Frontal cortex (tissue), 4 donors: ENCODE data around the gene CDKN1A. TPM values are rescaled to one million over a fixed set of nuclear protein-coding genes. Genes with fewer than 3 reads are reported as not detected.
"Not testable (repeated sequence)": the region's sequence is repeated elsewhere in the genome, so short reads cannot be mapped to it uniquely, and the experiment has no call there.

Source experiments
- DNase-seq, 2 donors: peaks; one replicate each; pipeline ENCODE4 v3.0.0; 2012; ENCODE audit warnings: low spot score in 2 of 2
- FAIRE-seq: peaks from 2 replicates; lab custom pipeline; 2012; peaks lifted over from hg19 to GRCh38; lab: Jason Lieb, UNC
- total RNA-seq: library from RNA; depleted of rRNA; stranded (reverse); fragments of >200 nt; gene quantifications from one replicate; pipeline ENCODE4 v1.2.3, GENCODE V29; 2014
- donor health status: control.
- donor health status: control.
- donor health status: control.

The CDKN1A gene
- total RNA-seq, 1 donor from 2014 or later, result 2.0 TPM

GRCh38 chr6:36654469-36654868 lies 24.0 kb upstream of the CDKN1A start:
- not testable (repeated sequence) for FAIRE-seq, DNase-seq

DNA sequence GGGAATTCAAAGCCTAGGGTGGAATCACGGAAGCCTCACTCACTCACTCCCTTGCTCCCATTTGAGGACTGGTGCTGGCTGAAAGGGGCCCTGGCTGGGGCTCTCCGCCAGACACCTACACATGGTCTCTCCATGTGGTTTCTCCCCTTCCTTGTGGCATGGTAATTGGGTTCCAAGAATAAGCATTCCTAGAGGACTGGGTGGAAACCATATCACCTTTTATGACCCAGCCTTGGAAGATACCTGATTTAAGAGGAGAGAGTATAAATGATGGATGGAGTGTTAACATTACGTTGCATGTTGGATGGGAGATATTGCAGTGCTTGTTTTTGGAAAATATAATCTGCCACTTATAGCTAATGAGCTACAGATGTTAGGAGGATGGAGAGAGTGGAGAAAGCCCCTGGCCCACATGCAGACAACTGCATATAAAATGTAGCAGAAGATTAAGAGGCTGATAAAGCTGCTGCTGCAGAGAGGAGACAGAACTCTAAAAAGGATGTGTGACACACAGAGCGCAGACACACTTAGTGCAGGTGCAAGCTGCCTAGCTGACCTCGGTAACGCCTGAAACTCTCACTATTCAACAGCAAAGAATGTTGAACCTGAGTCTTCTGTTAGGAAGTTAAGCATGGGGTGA lies 23.3 kb upstream of the CDKN1A start:
- DNase-seq (no peak), FAIRE-seq (no peak)

GRCh38 chr6:36656441-36656840 lies 22.1 kb upstream of the CDKN1A start:
- DNase-seq (no peak), FAIRE-seq (no peak)

DNA sequence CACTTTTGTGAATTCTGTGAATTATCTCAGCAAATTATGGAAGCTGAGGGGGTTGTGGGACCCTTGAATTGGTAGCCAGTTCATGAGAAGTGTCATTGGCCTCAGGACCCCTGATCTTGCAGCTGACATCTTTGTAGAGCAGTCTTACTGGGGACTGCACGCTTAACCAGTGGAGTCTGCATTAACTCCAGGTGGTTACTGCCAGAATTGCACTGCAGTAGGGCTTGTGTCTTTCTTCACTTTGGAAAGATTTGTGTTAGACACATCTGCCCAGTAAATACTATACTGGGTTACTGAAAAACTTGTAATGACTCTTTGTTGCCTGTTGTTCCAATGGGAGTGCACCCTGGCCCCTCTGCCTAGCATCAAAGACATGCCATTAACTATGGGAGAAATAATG lies 21.2 kb upstream of the CDKN1A start:
- DNase-seq (no peak), FAIRE-seq (no peak)

- no peak for DNase-seq
- no peak for FAIRE-seq
These were observed 20.5 kb upstream of the CDKN1A start for GRCh38 chr6:36657942-36658544.

- no peak for FAIRE-seq
These were observed 19.2 kb upstream of the CDKN1A start for GRCh38 chr6:36659271-36659670.

GRCh38 chr6:36660771-36661471 lies 17.6 kb upstream of the CDKN1A start:
- no peak for FAIRE-seq
- peak in 1 of 2 donors; percentile 73 for DNase-seq

More at GRCh38 chr6:36659271-36659670, 19.2 kb upstream of the CDKN1A start:
- DNase-seq, result no peak

DNA sequence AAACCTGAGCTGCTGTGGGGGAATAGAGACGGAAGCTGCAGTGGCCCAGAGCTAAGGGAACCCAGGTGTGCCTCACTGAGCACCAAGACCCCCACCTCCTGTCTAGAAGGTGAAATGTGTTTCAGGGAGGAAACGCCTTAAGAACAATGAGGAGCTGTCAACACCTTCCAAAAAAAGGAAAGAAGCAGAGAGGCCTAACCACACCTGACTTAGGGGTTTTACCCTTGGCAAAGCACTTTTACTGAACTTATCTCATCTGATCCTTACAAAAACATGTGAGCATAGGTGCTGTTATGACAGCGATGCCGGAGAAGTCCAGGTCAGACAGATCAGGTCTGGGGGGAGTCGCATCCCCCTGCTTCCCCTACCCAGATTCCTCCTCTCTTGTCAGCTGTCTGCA lies 16.1 kb upstream of the CDKN1A start:
- no peak for FAIRE-seq

GRCh38 chr6:36662827-36663256 lies 15.7 kb upstream of the CDKN1A start:
- FAIRE-seq, result no peak
- no peak for DNase-seq

More for the DNA sequence above, 16.1 kb upstream of the CDKN1A start:
- DNase-seq, result no peak

DNA sequence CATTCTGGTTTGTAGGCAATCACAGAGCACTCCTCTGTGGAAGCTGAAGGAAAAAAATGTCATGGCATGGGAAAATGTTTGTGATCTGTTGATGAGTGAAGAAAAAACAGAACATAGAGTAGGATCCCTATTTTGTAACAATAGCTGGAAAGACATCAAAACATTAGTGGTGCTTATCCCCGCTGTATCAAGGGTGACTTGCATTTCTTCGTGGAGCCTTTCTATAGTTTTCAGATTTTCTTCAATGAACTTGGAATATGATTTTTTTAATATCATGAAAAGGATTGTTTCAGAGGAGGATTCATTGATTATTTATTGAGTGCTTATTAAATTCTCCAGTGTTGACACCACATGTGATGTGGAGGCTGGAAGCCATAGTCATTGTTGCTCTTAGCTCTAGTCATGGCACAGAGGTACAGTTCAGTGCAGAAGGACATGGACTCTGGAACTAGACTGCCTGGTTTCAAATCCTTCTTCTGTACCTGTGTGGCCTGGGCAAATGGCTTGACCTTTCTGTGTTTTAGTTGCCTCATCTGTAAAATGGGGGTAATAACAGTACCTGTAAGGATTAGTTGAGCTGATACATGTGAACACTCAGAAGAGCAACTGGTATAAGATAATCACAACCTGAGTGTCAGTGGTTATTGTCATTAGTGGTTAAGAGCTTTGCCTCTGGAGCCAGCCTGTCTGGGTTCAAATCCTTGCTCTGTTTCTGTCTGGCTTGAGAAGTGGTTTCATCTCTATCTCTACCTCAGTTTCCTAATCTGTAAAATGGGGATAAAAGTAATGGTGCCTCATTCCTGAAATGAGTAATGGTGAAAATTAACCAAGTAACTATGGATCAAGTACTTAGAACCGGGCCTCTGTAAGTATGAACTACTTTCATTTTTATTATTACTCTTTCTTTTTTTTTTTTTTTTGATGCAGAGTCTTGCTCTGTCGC lies 14.7 kb upstream of the CDKN1A start:
- DNase-seq (no peak), FAIRE-seq (no peak)

DNA sequence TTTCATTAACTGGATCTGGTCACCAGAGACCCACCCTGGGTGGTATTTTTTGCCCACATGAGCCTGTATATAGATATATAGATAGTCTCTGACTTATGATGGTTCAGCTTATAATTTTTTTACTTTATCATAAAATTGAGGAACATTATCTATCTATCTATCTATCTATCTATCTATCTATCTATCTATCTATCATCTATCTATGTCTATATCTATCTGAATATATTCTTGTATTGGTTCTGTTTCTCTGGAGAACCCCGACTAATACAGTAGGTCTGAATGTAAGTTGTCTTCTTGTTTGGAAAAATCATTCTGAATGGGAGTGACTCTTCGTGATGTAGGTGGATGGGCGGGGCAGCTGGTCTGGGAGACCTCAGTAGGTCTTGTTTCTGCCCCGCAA lies 13.3 kb upstream of the CDKN1A start:
- FAIRE-seq (no peak), DNase-seq (no peak)

DNA sequence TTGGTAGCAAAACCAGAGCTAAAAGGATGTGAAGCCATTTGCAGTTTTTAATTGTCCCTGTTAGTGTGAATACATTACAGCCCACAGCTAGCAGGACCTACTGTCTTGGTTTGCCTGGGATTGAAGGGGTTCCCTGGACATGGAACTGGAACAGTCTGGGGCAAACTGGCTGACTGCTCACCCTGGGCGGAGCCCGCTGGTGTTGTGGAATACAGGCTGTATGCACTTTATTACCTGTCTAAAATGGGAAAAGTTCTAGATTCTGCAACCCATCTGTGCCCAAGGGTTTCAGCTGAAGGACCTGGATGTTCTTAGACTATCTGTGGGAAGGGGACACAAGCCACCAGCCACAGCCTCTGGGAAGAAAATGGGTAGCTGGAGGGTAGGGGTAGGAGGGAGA lies 12.2 kb upstream of the CDKN1A start:
- FAIRE-seq (no peak), DNase-seq (no peak)

DNA sequence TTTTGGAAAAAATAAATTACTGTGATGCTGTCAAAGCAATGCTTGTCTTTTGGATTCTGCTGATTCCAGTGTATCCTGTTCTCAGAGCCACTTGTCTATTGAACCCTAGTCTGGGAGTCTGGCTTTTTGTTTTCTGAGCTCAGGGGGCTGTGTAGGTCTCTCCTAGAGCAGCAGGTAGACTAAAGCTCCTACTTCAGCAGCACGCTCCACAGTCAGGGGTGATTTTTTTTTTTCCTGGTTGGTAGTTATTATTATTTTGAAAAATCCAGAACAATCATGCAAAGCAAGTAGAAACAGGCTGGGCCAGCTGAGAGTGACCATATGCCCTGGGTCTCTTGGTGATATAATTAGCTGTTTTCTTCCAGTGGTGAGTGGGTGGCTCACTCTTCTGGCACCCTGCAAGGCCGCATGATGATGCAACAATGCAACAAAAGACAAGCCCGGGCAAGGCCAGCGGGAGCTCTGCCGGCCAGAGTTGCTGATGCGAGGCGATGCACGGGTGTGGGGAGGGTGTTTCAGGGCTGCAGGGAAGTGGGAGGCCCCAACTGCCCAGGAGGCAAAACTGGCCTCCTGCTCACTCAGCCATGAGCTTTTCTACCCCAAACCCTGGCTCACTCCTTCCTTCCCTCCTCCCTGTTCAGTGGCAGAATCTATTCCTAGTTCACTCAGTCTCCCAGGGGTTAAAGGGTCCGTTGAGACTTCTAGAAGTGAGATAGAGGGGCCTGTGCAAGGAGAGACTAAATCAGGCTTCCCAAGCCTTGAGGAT lies 11.5 kb upstream of the CDKN1A start:
- DNase-seq, result peak; percentile 42 to 67
- no peak for FAIRE-seq

DNA sequence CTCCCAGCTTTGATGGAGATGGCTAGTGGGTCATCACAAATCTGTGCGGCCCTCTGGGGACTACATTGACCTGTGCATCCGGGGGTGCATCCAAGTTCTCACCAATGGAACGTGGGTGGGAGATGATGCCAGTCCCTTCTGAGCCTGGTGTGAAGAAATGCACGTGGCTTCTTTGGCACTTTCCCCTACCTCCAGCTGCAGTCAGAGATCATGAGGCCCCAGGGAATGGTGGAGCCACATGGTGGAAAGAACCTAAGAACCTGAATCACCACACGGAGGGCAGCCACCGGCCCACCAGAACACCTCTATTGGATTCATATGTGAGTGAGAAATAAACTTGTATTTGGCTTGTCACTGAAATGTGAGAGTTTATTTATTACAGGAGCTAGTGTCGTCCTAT lies 9.9 kb upstream of the CDKN1A start:
- FAIRE-seq (no peak), DNase-seq (no peak)

- FAIRE-seq (no peak), DNase-seq (no peak)
These were observed 9.5 kb upstream of the CDKN1A start for GRCh38 chr6:36669002-36669401.

GRCh38 chr6:36670271-36670670 lies 8.2 kb upstream of the CDKN1A start:
- FAIRE-seq, result no peak
- DNase-seq, result no peak

DNA sequence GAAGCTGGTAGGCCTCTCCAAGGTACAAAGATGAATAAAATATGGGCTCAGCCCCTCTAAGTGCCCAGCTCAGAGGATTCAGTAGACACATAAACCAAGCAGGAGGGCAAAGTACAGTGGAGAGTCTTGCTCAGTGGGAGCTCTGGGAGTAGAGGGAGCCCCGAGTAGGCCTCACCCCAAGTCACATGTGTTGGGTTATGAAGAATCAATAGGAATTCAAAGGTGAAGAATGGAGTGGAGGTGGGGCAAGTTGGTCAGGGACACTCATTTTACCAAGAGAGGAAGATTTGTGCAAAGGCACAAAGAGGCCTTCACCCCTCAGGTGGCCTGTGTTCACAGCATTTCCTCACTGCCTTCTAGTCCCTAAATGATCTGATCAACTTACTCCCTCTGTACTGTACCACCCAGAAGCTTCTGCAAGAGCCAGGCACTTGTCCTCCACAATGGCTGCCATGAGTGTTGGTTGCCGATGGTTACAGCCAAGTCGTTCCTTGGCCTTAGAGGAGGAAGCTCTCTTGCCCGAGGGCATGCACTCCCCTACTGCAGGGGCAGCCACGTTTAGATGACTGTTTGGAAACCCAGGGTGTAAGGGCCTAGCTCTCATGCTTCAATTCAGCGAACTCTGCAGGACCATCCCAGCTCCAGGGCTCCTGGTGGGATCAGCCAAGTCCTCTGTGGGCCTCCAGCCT lies 6.7 kb upstream of the CDKN1A start:
- DNase-seq (no peak), FAIRE-seq (no peak)

- DNase-seq (no peak), FAIRE-seq (no peak)
These were observed 4.6 kb upstream of the CDKN1A start for GRCh38 chr6:36673882-36674281.

DNA sequence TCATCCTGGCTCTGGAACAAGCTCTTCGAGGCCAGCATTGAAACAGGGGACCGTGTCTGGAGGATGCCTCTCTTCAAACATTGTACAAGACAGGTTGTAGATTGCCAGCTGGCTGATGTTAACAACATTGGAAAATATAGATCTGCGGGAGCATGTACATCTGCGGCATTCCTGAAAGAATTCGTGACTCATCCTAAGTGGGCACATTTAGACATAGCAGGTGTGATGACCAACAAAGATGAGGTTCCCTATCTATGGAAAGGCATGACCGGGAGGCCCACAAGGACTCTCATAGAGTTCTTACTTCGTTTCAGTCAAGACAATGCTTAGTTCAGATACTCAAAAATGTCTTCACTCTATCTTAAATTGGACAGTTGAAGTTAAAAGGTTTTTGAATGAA lies 3.6 kb upstream of the CDKN1A start:
- FAIRE-seq, result no peak
- no peak for DNase-seq
